Transverse colon (tissue), 4 donors: Measurements from ENCODE around the gene FOLR3. TPM values are rescaled to one million over a fixed set of nuclear protein-coding genes. Genes with fewer than 3 reads are reported as not detected.
A peak's percentile ranks its signal among the peaks of the same experiment; 100 is the strongest.

Experiments used
- DNase-seq: peaks from one replicate; pipeline ENCODE4 v3.0.0-alpha.2; 2019
- H3K27ac ChIP-seq, 4 donors: fragments of 200-600 bp; sonication (generic); 2 replicates each; pipeline ENCODE4 v1.5.1; 2016 to 2018; ENCODE audit warnings: inconsistent platforms in 4 of 4
- H3K27me3 ChIP-seq: fragments of 200-600 bp; sonication (generic); 2 replicates; pipeline ENCODE4 v1.5.1; 2017; ENCODE audit warnings: inconsistent platforms
- H3K36me3 ChIP-seq, 4 donors: fragments of 200-600 bp; sonication (generic); 2 replicates each; pipeline ENCODE4 v1.5.1; 2017 to 2019; ENCODE audit warnings: inconsistent platforms in 4 of 4
- H3K4me1 ChIP-seq, 4 donors: fragments of 200-600 bp; sonication (generic); 2 replicates each; pipeline ENCODE4 v1.5.1; 2017 to 2020; ENCODE audit warnings: inconsistent platforms in 4 of 4
- H3K4me3 ChIP-seq, 4 donors: fragments of 200-600 bp; sonication (generic); 1 replicate in 1 of 4; 2 replicates in 3 of 4; pipeline versions ENCODE4 v1.5.1 to v1.6.1; 2017 to 2019; ENCODE audit warnings: inconsistent platforms in 4 of 4
- H3K9me3 ChIP-seq, 2 donors: fragments of 200-600 bp; sonication (generic); 2 replicates each; pipeline ENCODE4 v1.5.1; 2017 to 2019; ENCODE audit warnings: inconsistent platforms in 2 of 2
- EP300 ChIP-seq: sonication (generic); formaldehyde crosslinking; IDR thresholded peaks from one replicate; pipeline ENCODE4 v1.6.1; 2017; ENCODE audit warnings: antibody characterized with exemption, low read depth
- POLR2A ChIP-seq: fragments of 450-650 bp; IDR thresholded peaks from one replicate; pipeline ENCODE4 v1.6.1; 2016; ENCODE audit warnings: antibody characterized with exemption, mild to moderate bottlenecking, moderate library complexity
- POLR2AphosphoS5 ChIP-seq, 3 donors: sonication (generic); formaldehyde crosslinking; IDR thresholded peaks; one replicate each; pipeline ENCODE4 v1.6.1; 2016; ENCODE audit warnings: antibody characterized with exemption in 3 of 3
- WGBS, 2 donors: methylation state at CpG; one replicate each; pipeline ENCODE4 v1.1.5; 2018; ENCODE audit warnings: low coverage in 1 of 2; 5-methylcytosine and 5-hydroxymethylcytosine counted together
- in situ Hi-C, 4 donors: fragments of 200-750 bp; cut with MboI; loops; one replicate each; pipeline versions ENCODE4 v1.15.0 to v1.15.1; 2017; ENCODE audit warnings: low sequenced_read_pairs in 3 of 4, low pct_ligation_motif_present in 1 of 4, low pct_unique_long_range_greater_than_20kb in 1 of 4
- intact Hi-C: fragments of 100-400 bp; cut with DNase I; formaldehyde crosslinking; loops from one replicate; pipeline ENCODE4 v1.15.1; 2023; ENCODE audit warnings: low total_unique reads
- total RNA-seq, 4 donors: library from RNA; depleted of rRNA; stranded (reverse); fragments of >200 nt; gene quantifications; one replicate each; pipeline ENCODE4 v1.1.0, GENCODE V29; 2016
- TF ChIP-seq, protein P1 (sequence below), 5 experiments: fragments of 200-600 bp in 3 of 5; fragments of 450-650 bp in 2 of 5; sonication (generic) in 3 of 5; IDR thresholded peaks; 1 replicate in 2 of 5; 2 replicates in 3 of 5; pipeline ENCODE4 v1.5.1; 2016 to 2017; ENCODE audit warnings: antibody characterized with exemption in 5 of 5, inconsistent platforms in 3 of 5, mild to moderate bottlenecking in 2 of 5, moderate library complexity in 1 of 5

Gene FOLR3
- total RNA-seq, 4 donors from 2014 or later = not detected

DNA sequence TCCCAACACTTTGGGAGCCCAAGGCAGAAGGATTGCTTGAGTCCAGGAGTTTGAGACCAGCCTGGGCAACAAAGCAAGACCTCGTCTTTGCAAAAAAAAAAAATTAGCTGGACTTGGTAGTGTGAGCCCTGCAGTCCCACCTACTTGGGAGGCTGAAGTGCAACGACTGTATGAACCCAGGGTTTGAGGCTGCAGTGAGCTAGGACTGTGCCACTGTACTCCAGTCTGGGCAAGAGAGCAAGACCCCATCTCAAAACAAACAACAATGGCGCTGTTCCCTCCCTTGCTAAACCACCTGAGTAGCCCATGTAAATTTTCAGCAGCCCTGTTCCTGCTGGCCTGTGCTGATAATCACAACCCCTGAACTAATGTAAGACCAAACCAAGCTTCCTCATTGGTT is 35.5 kb upstream of the FOLR3 start:
- intact Hi-C loops = no loop called here

DNA sequence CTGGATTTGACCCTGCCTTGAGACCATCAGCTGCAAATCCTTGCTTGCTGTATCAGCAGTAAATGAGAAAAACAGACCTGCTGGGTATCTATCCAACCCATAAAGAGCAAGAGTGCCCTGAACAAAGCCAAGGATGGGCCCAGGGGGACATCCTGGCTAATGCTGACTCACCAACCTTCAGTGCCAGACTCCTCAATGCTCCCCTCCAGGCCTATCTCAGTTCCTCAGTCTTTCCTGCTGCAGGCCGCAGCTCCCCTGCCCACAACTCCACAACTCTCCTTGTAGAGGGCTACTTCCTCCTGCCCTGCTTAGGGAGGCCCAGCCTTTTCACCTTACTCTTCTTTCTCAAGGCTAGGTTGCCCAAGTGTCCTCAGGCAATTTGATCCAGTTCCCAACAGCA is 35.1 kb upstream of the FOLR3 start:
- Histone ChIP-seq H3K27ac (no peak overlapping the region), H3K4me1 (peaks cover 8 to 36% (median 28%) of the 10 kb centered on the region in 4 donors), H3K36me3 (peaks cover 0 to 34% (median 10%) of the 10 kb centered on the region in 4 donors), H3K9me3 (no peaks in the 10 kb centered on the region), H3K4me3 (no peak overlapping the region), H3K27me3 (no peaks in the 10 kb centered on the region)
- no peak for TF ChIP-seq POLR2A
- no peak for TF ChIP-seq EP300
- no peak for TF ChIP-seq POLR2AphosphoS5 (IDR thresholded peaks at IDR 0.05)
- TF ChIP-seq, protein P1, sequence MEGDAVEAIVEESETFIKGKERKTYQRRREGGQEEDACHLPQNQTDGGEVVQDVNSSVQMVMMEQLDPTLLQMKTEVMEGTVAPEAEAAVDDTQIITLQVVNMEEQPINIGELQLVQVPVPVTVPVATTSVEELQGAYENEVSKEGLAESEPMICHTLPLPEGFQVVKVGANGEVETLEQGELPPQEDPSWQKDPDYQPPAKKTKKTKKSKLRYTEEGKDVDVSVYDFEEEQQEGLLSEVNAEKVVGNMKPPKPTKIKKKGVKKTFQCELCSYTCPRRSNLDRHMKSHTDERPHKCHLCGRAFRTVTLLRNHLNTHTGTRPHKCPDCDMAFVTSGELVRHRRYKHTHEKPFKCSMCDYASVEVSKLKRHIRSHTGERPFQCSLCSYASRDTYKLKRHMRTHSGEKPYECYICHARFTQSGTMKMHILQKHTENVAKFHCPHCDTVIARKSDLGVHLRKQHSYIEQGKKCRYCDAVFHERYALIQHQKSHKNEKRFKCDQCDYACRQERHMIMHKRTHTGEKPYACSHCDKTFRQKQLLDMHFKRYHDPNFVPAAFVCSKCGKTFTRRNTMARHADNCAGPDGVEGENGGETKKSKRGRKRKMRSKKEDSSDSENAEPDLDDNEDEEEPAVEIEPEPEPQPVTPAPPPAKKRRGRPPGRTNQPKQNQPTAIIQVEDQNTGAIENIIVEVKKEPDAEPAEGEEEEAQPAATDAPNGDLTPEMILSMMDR (IDR thresholded peaks at IDR 0.05) = no peak
- 83% methylated on average over 1 of the region's 1 CpG; no CpG with 5 or more reads in 1 of the 2 donors for WGBS, 2 donors
- intact Hi-C loops (no loop called here), in situ Hi-C loops (no loop called here)
- no peak for DNase-seq

More for the DNA sequence above, 35.5 kb upstream of the FOLR3 start:
- in situ Hi-C loops = no loop called here
- Histone ChIP-seq H3K27me3 (no peaks in the 10 kb centered on the region), H3K36me3 (peaks cover 0 to 34% (median 10%) of the 10 kb centered on the region in 4 donors), H3K9me3 (no peaks in the 10 kb centered on the region), H3K4me1 (peaks cover 8 to 36% (median 28%) of the 10 kb centered on the region in 4 donors), H3K4me3 (no peak overlapping the region), H3K27ac (no peak overlapping the region)
- 84% methylated on average over 3 of the region's 3 CpGs; no CpG with 5 or more reads in 1 of the 2 donors for WGBS, 2 donors
- no peak for DNase-seq
- TF ChIP-seq, protein P1 (IDR thresholded peaks at IDR 0.05) = no peak
- no peak for TF ChIP-seq POLR2A
- no peak for TF ChIP-seq EP300
- TF ChIP-seq POLR2AphosphoS5 (IDR thresholded peaks at IDR 0.05) = no peak

DNA sequence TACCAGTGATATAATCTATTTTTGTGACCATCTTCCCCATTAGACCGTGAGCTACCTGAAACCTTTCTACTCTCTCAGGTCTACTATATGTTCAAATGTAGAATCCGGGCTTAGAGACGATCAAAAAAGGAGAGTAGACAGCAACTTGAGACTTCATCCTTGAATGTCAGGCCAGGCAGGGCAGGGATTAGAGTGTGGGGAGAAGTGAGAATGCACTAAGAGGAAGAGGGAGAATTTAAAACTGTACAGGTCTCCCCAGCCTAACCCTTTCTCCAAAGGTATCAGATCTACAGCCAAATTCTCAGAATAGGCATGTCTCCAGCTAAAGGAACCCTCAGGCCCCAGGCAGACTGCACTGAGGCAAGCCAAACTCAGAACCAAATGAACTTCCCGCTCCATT is 33.4 kb upstream of the FOLR3 start:
- Histone ChIP-seq H3K4me1 (peaks cover 8 to 36% (median 28%) of the 10 kb centered on the region in 4 donors), H3K4me3 (peak overlapping the region; percentile 84 to 94 (median 90)), H3K36me3 (peaks cover 0 to 23% (median 10%) of the 10 kb centered on the region in 4 donors), H3K27me3 (no peaks in the 10 kb centered on the region), H3K9me3 (no peaks in the 10 kb centered on the region), H3K27ac (peak overlapping the region; percentile 94 to 99 (median 96))
- TF ChIP-seq, protein P1 (IDR thresholded peaks at IDR 0.05) = no peak
- no peak for TF ChIP-seq POLR2AphosphoS5 (IDR thresholded peaks at IDR 0.05)
- no peak for TF ChIP-seq POLR2A
- TF ChIP-seq EP300 = no peak
- 17 to 34% methylated on average over 1 to 4 of the region's 4 CpGs for WGBS, 2 donors
- in situ Hi-C loops = no loop called here
- DNase-seq = no peak
- intact Hi-C loops = no loop called here

DNA sequence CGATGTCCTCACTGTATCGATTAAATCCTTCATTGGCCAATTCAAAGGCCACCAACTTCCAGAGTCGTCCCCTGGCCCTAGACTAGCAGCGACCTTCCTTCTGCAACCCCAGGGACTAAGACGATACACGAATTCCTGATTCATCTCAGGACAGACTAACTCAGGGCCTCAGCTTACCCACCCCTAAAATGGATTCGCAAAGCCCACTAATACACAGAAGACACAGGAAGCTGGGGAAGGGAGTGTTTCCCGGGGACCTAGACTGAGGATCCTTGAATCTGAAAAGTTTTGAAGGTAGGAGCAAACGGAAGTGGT is 32.9 kb upstream of the FOLR3 start:
- TF ChIP-seq EP300 = no peak
- no peak for TF ChIP-seq POLR2AphosphoS5 (IDR thresholded peaks at IDR 0.05)
- TF ChIP-seq, protein P1 (IDR thresholded peaks at IDR 0.05) = no peak
- no peak for TF ChIP-seq POLR2A
- in situ Hi-C loops = no loop called here

More for the DNA sequence above, 32.9 kb upstream of the FOLR3 start:
- no peak for DNase-seq
- 1% methylated on average over 9 of the region's 9 CpGs; no CpG with 5 or more reads in 1 of the 2 donors for WGBS, 2 donors
- H3K4me3 ChIP-seq = peak overlapping the region; percentile 84 to 94 (median 90)
- H3K9me3 ChIP-seq = no peaks in the 10 kb centered on the region
- peak overlapping the region; percentile 94 to 99 (median 96) for H3K27ac ChIP-seq
- H3K27me3 ChIP-seq = no peaks in the 10 kb centered on the region
- H3K36me3 ChIP-seq = peaks cover 0 to 19% (median 8%) of the 10 kb centered on the region in 4 donors
- peaks cover 8 to 36% (median 28%) of the 10 kb centered on the region in 4 donors for H3K4me1 ChIP-seq
- intact Hi-C loops = no loop called here
